Karpas-422 (cell line): ENCODE data around the gene PEX6. TPM values are rescaled to one million over a fixed set of nuclear protein-coding genes. Genes with fewer than 3 reads are reported as not detected.
A peak's percentile ranks its signal among the peaks of the same experiment; 100 is the strongest.

Source experiments
- DNase-seq: peaks from one replicate; pipeline ENCODE4 v3.0.0-alpha.2; 2015
- H2AFZ ChIP-seq: fragments of 200-600 bp; sonication (generic); 2 replicates; pipeline ENCODE4 v1.6.1; 2014; ENCODE audit warnings: antibody characterized with exemption, low read length, mixed read lengths
- H3K27ac ChIP-seq: fragments of 200-600 bp; sonication (generic); 2 replicates; pipeline ENCODE4 v1.5.1; 2014; ENCODE audit warnings: mild to moderate bottlenecking, low read length, moderate library complexity
- H3K27me3 ChIP-seq: fragments of 200-600 bp; sonication (generic); 2 replicates; pipeline ENCODE4 v1.6.1; 2014; ENCODE audit warnings: low read length, mixed read lengths
- H3K36me3 ChIP-seq: fragments of 200-600 bp; sonication (generic); 2 replicates; pipeline ENCODE4 v1.6.1; 2014; ENCODE audit warnings: low read length, mixed read lengths; ENCODE audit not compliant: insufficient read depth
- H3K4me1 ChIP-seq: fragments of 200-600 bp; sonication (generic); 2 replicates; pipeline ENCODE4 v1.6.1; 2014; ENCODE audit warnings: mild to moderate bottlenecking, low read length, mixed read lengths
- H3K4me2 ChIP-seq: fragments of 200-600 bp; sonication (generic); 2 replicates; pipeline ENCODE4 v1.6.1; 2014; ENCODE audit warnings: low read length, low read depth, mild to moderate bottlenecking; ENCODE audit not compliant: poor library complexity, severe bottlenecking
- H3K4me3 ChIP-seq: fragments of 200-600 bp; sonication (generic); 2 replicates; pipeline ENCODE4 v1.5.1; 2014; ENCODE audit warnings: mild to moderate bottlenecking, antibody characterized with exemption, low read length, mixed read lengths
- H3K79me2 ChIP-seq: fragments of 200-600 bp; sonication (generic); 2 replicates; pipeline ENCODE4 v1.6.1; 2014; ENCODE audit warnings: mild to moderate bottlenecking, low read length, mixed read lengths
- H3K9ac ChIP-seq: fragments of 200-600 bp; sonication (generic); 2 replicates; pipeline ENCODE4 v1.6.0; 2014; ENCODE audit warnings: low read length
- H3K9me2 ChIP-seq: fragments of 200-600 bp; sonication (generic), shearing (Covaris generic); replicated peaks from 2 replicates; pipeline ENCODE4 v1.6.0; 2014; ENCODE audit warnings: mild to moderate bottlenecking, low read length, moderate library complexity; ENCODE audit not compliant: insufficient read depth
- H3K9me3 ChIP-seq: fragments of 300-700, 200-600 bp; sonication (generic); 2 replicates; pipeline ENCODE4 v1.6.1; 2014; ENCODE audit warnings: low read length, mixed read lengths
- H4K20me1 ChIP-seq: fragments of 200-600 bp; sonication (generic); 2 replicates; pipeline ENCODE4 v1.6.1; 2014; ENCODE audit warnings: mild to moderate bottlenecking, antibody characterized with exemption, low read length, low read depth; ENCODE audit not compliant: insufficient read depth
- total RNA-seq: library from RNA; depleted of rRNA; stranded (reverse); fragments of >200 nt; shearing (Covaris generic); gene quantifications from 2 replicates; pipeline ENCODE4 v1.2.3, GENCODE V29; 2014; ENCODE audit warnings: low replicate concordance

The PEX6 gene
- total RNA-seq, 1 experiment from 2014 or later = 16.7 TPM

DNA sequence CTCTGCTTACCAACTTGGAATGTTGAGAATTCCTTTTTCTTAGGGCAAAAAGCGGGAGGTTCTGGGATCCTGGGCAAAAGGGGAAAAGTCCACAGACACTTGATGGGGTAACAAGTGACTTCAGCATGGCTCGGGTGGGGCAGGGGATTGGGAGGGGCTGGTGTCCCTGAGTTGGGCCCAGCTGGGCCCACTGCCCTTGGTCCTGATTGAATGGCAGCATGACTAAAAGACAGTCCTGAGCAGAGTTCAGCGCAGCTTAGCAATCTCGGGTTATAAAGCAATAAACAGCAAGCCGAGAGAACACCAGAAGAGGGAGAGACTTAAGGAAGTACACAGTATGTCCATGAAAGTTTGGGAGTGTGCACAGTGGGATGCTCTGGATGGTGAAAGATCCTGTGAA lies 10.9 kb upstream of the PEX6 start:
- H3K4me2 ChIP-seq = no peak overlapping the region
- H3K79me2 ChIP-seq = peaks cover 74% of the 10 kb centered on the region
- no peak overlapping the region for H3K9ac ChIP-seq
- no peaks in the 10 kb centered on the region for H3K9me3 ChIP-seq
- H2AFZ ChIP-seq = no peak overlapping the region
- no peaks in the 10 kb centered on the region for H4K20me1 ChIP-seq
- H3K9me2 ChIP-seq = no peaks in the 10 kb centered on the region
- no peak overlapping the region for H3K4me3 ChIP-seq
- H3K27ac ChIP-seq = no peak overlapping the region
- no peak for DNase-seq
- H3K4me1 ChIP-seq = peaks cover 18% of the 10 kb centered on the region
- peaks cover 9% of the 10 kb centered on the region; the same call in 1 of the 2 replicates for H3K36me3 ChIP-seq
- no peaks in the 10 kb centered on the region for H3K27me3 ChIP-seq

DNA sequence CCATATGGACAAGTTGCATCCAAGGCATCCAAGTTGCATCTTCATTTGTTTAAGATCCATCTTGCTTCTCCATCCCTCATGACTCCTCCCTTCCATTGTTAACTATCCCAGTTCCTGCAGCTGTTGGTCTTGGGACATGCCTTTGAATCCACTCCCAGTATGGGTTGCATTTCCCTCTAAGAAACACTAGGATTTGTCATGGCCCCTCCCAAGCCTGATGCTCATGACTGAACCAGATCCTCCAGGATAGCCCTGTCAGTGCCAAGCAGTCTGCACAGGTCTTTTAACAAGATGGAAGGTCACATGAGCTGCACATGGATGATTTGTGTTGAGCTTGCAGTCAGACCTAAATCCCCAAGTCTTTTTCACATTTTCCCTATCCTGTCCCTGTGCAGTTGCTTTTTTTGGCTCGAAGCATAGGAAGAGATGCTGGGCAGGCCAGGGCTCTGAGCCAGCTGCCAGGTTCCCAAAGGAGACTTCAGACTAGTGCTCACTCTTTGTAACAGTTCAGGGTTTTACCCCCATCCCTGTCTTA lies 9.6 kb upstream of the PEX6 start:
- peaks cover 9% of the 10 kb centered on the region; the same call in 1 of the 2 replicates for H3K36me3 ChIP-seq
- no peak overlapping the region for H2AFZ ChIP-seq
- no peak overlapping the region for H3K4me3 ChIP-seq
- H3K9me2 ChIP-seq = no peaks in the 10 kb centered on the region
- H3K27me3 ChIP-seq = no peaks in the 10 kb centered on the region
- no peak overlapping the region for H3K4me2 ChIP-seq
- no peaks in the 10 kb centered on the region for H4K20me1 ChIP-seq
- no peak overlapping the region for H3K27ac ChIP-seq
- H3K79me2 ChIP-seq = peaks cover 76% of the 10 kb centered on the region
- no peaks in the 10 kb centered on the region for H3K9me3 ChIP-seq
- DNase-seq = no peak
- no peak overlapping the region for H3K9ac ChIP-seq
- peaks cover 22% of the 10 kb centered on the region for H3K4me1 ChIP-seq

DNA sequence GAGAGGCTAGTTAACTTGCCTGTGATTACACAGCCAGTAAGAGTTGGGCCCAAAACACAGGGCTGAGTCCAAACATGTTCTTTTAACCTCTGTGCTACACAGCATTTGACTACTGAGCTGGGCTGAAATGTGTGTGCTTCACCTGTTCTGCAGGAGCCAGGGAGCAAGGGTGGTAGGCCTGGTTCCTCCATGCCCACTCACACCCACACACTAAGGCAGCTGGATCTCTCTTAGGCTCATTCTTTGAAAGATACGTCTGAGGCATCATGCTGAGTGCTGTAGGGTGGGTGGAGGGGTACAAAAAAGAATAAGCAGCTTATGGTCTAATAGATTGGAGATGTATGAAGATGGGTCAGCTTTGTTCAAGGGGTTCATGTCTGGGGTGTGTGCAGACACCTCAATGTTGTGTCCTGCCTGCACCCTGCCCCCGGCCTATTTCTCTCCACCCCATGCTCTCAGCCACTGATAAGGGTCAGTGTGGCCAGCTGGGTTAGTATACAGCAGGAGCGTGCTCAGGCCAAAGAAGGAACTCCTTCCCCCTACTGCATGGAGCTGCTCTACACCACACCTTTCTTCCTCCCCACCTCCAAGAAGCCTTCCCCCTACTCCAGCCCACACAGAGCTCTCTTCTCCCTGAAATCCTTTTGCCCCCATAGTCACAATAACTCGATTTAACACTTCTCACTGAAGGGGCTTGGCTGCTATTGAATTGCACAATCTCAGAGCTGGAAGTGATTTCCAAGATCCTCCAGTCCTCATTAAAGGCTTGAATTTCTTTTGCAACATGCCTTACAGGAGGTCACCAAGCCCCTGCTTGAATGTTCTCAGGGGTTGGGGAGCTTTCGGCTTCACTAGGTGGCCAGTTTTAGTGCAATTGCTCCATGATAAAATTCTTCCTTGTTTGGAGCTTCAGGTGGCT lies 8.8 kb upstream of the PEX6 start:
- Histone ChIP-seq H3K4me3 (no peak overlapping the region), H3K9me3 (no peaks in the 10 kb centered on the region), H3K27me3 (no peaks in the 10 kb centered on the region), H3K9ac (no peak overlapping the region), H3K79me2 (peaks cover 72% of the 10 kb centered on the region), H3K27ac (no peak overlapping the region), H3K36me3 (peaks cover 9% of the 10 kb centered on the region; the same call in 1 of the 2 replicates), H3K9me2 (no peaks in the 10 kb centered on the region), H4K20me1 (no peaks in the 10 kb centered on the region), H3K4me2 (no peak overlapping the region), H3K4me1 (peaks cover 23% of the 10 kb centered on the region), H2AFZ (no peak overlapping the region)
- DNase-seq = no peak

DNA sequence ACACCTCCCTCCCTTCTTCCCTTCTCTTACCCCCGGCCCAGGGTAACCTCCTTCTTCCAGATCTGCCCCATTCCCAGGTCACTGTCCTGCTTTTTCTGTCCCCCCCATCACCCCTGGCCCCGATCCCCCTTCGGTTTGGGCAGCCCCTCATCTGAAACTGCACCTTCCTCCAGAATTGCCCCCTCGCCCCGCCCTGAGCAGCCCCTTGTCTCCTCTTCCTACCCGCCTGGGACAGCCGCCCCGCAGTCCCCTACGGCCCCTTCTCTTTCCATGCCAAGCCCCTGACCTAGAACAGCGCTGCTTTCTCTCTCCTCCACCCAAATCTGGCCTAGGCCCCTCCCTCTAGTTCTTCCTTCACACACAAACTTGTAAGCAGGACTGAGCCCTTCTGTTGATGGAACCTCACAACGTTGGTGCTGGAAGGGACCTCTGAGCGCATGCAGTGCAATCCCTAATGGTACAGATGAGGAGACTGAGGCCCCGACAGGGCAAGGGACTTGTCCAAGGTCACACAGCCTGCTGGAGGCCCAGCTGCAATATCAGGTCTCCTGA lies 6.0 kb upstream of the PEX6 start:
- H3K27me3 ChIP-seq = no peaks in the 10 kb centered on the region

DNA sequence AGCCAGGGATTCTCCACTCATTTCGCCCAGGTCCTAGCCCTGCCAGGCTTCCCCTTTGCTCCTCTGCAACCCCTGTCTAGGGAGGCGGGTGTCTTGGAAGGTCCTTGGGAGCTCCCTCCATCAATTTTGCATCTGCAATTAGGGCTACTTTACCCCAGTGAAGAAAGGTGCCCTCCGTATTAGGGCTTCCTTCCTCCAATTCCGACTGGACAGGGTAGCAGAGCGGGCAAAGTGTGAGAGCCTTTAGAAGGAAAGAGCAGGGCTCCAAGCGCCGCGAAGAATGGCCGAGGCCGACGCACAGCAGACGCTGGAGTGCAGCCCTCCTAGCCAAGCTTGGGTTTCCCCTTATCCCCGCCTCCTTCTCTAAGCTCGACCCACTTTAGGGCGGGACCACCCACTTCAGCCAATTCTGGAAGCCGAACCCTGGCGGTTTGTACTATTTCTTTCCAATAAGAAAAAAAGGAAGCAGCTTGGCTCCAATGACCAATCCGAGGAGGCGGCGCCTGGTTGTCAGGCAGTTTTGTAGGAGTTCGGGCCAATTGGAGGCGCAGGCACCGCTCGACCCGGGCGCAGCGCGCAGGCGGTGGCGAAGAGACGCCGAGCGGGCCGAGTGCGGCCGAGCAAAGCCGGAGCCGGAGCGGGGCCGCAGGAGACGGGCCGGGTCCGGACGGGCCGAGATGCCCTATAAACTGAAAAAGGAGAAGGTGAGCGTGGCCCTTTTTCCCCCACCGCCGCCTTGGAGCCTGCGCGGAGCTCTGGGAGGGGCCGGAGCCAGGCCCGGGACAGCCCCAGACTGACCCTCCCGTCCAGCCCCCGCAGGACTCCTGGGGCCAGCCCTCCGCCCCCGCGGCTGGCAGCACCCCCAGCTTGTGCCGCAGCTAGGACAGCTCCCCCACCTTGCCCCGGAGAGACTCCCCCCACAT lies 5.3 kb upstream of the PEX6 start, which contains the start of gene PPP2R5D:
Gene PPP2R5D (plus strand): TSS at position 570 of the 923 bp plus-strand sequence. CDS start 108 bp downstream, at position 678.
- no peaks in the 10 kb centered on the region for H3K36me3 ChIP-seq
- H4K20me1 ChIP-seq = no peaks in the 10 kb centered on the region
- peak within 1 kb of the TSS; percentile 81 for H3K4me2 ChIP-seq

More for the DNA sequence above, 6.0 kb upstream of the PEX6 start:
- DNase-seq = peak; percentile 65
- Histone ChIP-seq H2AFZ (peak overlapping the region; percentile 33; the same call in 1 of the 2 replicates), H3K27ac (peak overlapping the region; percentile 59), H3K9me3 (no peaks in the 10 kb centered on the region), H3K9ac (peak overlapping the region; percentile 94), H3K4me2 (peak overlapping the region; percentile 79), H4K20me1 (no peaks in the 10 kb centered on the region), H3K79me2 (peaks cover 53% of the 10 kb centered on the region), H3K36me3 (no peaks in the 10 kb centered on the region; the same call in 1 of the 2 replicates), H3K4me3 (peak overlapping the region; percentile 76), H3K9me2 (no peaks in the 10 kb centered on the region), H3K4me1 (peaks cover 31% of the 10 kb centered on the region)

DNA sequence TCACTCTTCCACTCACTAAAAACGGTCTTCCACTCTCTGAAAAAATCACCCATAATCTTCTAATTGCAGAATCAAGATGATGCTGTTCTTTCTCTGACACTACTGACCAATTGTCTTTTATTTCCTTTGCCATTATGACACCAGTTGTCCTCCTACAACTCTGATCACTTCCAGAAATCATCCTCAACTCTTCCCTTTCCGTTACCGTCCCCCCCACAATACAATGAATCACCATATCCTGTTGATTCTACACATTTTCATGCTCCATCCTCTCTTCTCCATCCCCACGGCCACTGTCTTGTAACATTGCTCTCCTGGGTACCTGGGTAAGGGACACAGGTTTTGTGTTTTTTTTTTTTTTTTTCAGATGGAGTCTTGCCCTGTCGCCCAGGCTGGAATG lies 2.9 kb upstream of the PEX6 start:
- Histone ChIP-seq H2AFZ (no peak overlapping the region), H3K4me1 (peaks cover 52% of the 10 kb centered on the region), H3K9ac (no peak overlapping the region), H3K36me3 (peaks cover 4% of the 10 kb centered on the region; the same call in 1 of the 2 replicates), H4K20me1 (no peaks in the 10 kb centered on the region), H3K4me2 (no peak overlapping the region), H3K79me2 (peaks cover 44% of the 10 kb centered on the region), H3K9me2 (no peaks in the 10 kb centered on the region), H3K27ac (no peak overlapping the region), H3K9me3 (no peaks in the 10 kb centered on the region), H3K27me3 (no peaks in the 10 kb centered on the region), H3K4me3 (no peak overlapping the region)
- no peak for DNase-seq

More for the DNA sequence above, 5.3 kb upstream of the PEX6 start, which contains the start of gene PPP2R5D:
- Histone ChIP-seq H3K4me3 (peak within 1 kb of the TSS; percentile 76), H2AFZ (peak within 1 kb of the TSS; percentile 69; the same call in 1 of the 2 replicates), H3K27ac (peak within 1 kb of the TSS; percentile 59), H3K9ac (peak within 1 kb of the TSS; percentile 94), H3K4me1 (peaks cover 38% of the 10 kb centered on the region), H3K9me2 (no peaks in the 10 kb centered on the region), H3K27me3 (no peaks in the 10 kb centered on the region), H3K9me3 (no peaks in the 10 kb centered on the region), H3K79me2 (peaks cover 47% of the 10 kb centered on the region)
- peak; percentile 99 for DNase-seq

DNA sequence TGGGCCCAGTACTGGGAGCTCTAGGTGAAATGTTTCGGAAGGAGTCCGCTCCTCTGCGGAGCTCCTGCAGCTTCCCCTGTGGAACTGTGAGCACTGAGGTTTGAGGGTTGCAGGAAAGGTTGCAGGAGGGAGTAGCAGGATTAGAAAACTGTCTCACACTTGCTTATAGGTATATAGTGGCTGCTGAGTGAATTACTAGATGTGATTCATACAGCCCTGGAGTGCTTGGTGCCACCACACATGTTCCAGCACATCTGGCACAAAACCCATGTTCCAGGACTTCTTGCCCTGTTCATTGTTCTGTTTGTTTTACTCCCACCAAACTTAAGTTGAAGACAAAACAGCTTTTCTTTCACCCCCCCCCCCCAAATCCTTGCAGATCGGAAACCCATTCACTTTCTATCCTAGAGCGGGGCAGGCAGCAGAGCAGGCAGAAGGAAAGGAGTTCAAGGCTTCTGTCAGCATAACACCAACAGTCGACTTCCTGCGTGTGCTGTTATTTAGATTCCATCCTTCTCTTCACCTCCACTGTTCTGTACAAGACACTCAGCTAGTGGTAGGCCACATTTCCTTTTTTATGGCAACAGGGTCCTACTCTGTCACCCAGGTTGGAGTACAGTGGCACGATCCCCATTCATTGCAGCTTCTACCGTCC lies 669 bp upstream of the PEX6 start:
- Histone ChIP-seq H2AFZ (peak overlapping the region; percentile 46), H3K27ac (peak overlapping the region; percentile 78), H3K4me2 (peak overlapping the region; percentile 93), H3K9me2 (no peaks in the 10 kb centered on the region), H3K27me3 (no peaks in the 10 kb centered on the region), H3K9me3 (no peaks in the 10 kb centered on the region), H3K79me2 (peaks cover 34% of the 10 kb centered on the region), H3K9ac (peak overlapping the region; percentile 94), H3K4me1 (peaks cover 41% of the 10 kb centered on the region), H3K36me3 (peaks cover 6% of the 10 kb centered on the region; the same call in 1 of the 2 replicates), H4K20me1 (no peaks in the 10 kb centered on the region), H3K4me3 (peak overlapping the region; percentile 93)
- no peak for DNase-seq
